Measurements from ENCODE around the gene RNF141.

Gene RNF141

DNA sequence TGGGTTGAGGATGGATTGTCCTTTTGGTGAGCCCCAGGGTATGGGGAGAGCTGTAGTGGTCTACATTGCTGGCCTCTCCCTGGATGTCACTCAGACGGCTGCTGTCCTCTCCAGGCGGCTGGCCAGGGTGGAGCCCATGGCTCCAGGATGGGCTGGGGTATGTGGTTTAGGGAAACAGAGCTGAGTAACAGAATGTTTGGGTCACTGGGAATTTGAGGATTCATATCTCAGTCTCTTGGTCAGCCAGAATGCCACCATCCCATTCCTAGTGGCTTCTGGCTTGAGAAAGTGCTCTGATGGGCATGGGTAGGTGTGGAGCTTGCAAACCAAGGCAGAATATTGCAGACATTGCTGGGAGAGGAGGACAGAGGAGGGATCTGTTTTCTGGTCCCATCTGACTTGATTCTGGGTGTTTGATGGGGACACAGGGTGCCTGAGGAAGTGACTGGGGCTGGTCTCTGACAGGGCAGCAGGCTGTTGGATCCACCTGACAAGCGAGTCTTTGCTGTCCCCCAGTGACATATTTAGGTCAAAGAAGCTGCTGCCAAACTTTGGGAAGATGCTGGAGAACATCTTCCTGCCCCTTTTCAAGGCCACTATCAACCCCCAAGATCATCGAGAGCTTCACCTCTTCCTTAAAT, 44.6 kb downstream of the RNF141 start:
- no peak for DNase-seq

DNA sequence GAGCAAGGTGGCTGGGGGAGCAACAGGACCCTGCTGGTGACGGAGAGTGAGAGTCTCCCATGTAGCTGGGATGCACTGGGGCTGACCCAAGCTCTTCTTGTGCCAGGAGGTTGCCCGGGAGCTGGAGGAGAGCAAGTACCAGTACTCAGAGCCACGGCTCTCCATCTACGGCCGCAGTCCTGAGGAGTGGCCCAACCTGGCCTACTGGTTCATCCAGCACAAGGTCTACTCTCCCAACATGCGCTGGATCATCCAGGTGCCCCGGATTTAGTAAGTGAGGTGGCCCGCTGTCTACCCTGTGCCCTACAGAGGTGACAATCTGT, 45.6 kb downstream of the RNF141 start:
- DNase-seq, result no peak

- DNase-seq, result peak; percentile 17
Observed at GRCh38 chr11:10494636-10495463, 46.1 kb downstream of the RNF141 start.

GRCh38 chr11:10493041-10493663, 47.8 kb downstream of the RNF141 start:
- peak; percentile 10 for DNase-seq

DNA sequence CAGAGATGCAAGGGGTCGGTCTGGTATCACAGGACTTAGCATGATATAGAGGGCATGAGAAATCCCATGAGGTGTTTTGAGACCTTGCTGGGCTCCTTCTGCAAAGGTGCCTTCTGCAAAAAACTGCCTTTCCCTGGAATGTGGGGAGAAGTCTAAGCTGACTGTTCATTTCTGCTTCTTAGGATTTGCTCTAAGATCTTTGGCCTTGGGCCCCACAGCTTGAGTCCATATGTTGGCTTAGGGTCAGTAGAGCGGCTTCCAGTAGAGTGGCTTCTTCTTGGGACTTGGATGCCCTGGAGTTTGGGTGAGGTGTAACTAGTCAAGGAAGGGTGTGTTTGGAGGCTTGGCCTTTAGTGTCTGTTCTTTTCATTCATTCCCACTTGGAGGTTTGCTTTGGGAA, 48.9 kb downstream of the RNF141 start:
- DNase-seq, result no peak

DNA sequence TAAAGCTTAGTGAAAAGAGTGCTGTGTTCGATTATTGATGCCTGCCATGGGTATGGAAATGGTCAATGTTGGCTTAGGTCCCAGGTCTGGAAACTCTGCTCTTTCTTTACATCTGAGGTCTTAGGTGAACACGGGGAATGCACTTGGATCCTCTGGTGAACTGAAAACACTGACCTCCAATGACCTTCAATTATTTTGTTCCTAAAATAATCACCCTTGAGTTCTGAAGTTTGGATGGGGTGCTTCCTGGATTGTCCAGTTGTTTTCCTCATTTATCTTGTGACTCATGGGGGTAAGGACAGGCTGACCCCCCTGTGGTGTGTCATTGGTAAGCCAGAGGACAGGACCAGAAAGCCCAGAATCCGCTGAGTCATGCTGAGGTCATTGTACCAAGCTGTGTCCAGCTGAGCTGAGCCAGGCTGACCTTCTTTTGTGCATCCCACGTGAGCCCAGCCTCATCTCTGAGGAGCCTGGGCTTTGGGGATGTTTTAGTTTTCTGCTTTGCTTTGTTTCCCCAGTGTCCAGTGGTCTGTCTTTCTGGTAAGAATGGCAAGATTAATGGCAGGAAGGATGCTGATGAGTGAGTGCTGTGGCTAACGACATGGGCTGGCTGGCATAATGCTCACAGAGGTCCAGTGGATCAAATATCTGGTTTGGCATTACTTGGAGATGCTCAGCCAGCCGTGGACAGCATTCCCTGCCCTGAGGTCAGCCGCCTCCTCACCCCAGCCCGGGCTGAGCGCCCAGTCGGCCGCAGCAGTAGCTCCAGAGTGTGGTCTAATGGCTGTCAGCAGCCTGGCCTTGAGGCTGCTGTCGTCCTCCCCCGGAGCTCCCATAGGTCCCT, 50.4 kb downstream of the RNF141 start:
- DNase-seq, result no peak

GRCh38 chr11:10490032-10490397, 51.0 kb downstream of the RNF141 start:
- DNase-seq, result no peak

DNA sequence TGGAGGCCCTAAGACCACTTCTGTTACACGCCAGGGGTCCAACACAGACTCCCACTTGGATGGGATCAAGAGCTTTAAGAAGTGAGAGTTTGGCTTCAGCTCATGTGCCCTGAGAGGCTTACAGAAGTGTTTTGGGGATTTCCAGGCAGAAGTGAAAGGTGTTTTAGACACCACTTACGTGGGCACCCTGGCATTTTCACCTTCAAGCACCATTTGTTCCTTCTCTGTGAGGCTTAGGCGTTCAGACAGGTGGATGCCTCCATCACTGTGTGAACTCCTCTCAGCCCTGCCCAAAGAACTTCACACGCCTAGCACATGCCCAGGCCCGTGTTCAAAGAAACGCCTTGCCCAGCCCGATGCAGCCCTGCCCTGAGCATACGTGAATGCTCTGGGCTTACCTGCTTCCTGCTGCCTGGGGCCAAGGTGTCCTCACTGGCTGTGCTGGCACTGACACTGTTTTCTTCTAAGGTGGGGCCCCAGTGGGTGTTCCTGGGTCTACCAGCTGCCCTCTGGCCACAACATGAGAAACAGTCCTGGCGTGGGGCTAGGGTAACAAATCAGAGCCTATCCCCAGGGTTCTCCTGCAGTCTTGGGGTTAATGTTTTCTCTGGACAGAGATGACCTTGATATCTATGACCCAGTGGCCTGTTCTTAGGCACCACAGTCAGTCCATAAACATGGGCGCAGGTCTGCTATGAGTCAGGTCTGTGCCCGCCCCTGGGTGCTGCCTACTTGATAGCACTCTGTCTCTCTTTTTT, 51.9 kb downstream of the RNF141 start:
- DNase-seq, result no peak

DNA sequence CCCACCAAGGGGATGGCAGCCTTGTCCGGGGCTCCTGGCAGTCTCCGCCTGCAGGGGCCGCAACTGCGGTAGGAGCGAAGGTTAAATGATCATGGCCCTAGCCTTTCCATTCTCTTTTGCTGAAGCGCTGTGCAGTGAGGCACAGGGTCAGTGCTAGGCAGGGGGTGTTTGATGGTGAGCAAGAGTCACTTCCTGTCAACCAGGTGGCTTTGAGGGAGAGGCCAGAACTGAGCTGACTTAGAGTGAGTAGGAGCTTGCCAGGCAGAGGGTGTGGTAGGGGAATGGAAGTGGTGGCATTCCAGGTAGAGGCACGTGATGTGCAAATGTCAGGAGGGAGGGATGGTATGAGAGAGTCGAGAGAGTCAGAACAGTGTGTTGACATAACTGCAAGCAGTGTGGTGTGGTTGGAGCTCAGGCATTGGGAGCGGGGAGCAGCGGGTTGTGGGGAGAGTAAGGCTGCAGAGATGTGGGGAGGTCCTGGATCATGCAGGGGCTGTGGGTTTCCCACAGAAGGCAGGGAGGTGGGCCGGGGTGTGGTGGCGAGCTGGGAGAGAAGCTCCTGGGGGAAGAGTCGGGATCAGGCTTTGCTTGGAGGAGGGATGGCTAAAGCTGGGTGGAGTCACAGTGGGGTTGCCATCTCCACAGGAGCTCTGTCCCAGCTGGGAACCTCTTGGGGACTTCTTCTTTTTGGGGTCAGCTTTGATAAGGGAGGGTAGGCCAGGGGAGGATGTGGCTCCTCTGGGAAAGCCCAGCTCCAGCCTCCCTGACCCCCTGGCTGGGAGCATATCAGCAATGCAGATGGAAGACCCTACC, 52.7 kb downstream of the RNF141 start:
- DNase-seq, result no peak

DNA sequence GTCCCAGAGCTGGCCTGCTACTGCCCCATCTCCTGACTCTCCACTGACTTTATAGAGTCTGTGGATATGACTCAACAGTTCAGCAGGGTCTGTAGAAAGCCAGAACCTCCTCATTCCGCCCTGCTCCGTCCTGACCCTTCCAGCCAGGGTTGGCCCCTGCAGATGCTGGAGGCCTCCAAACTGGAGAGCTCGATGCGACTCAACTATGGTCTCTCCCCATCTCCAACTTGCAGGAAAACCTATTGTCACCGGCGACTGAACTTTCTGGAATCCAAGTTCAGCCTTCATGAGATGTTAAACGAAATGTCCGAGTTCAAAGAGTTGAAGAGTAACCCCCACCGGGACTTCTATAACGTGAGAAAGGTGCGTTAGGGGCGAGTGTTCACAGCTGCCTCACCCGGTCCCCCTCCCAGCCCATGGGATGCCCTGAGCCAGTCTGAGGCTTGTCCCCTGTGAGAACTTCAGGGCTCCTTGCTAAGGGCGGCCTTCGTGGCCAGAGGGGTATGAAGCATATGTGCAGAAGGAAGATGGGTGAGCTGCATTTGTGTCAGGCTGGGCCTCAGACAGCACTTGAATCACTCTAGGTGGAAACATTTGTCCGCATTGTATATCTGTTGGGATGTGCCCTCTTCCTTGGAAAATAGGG, 53.9 kb downstream of the RNF141 start:
- DNase-seq, result no peak

DNA sequence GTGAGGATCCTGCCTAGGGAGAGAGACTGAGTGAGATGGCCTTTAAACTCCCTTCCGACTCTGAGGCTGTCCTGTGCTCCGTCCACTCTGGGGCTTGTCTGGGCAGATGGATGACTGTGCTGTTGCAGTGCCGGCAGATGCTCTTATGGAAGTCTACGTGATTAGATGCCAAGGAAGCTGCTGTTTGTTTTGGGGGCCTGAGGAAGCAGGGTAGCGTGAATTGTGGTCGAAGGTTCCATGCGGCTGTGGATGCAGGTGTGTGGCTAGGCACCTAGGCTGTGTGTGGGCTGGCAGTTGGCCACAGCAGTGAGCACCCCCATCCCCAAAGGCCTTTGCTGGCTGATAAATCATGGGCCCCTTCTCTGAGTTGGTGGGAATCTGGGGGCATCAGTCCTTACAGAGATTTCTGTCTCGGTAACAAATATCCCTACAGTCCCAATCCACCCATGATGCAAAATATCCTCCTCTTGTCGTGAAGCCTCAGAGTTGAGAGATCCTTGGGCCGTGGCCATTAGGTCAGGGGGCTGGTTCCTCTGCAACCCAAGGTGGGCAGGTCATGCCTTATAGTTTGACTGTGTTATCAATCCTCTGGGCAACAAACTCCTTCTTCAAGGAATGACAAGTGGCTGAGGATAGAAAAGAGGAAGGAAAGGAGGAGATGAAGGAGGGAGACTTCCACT, 54.7 kb downstream of the RNF141 start:
- DNase-seq, result no peak

DNA sequence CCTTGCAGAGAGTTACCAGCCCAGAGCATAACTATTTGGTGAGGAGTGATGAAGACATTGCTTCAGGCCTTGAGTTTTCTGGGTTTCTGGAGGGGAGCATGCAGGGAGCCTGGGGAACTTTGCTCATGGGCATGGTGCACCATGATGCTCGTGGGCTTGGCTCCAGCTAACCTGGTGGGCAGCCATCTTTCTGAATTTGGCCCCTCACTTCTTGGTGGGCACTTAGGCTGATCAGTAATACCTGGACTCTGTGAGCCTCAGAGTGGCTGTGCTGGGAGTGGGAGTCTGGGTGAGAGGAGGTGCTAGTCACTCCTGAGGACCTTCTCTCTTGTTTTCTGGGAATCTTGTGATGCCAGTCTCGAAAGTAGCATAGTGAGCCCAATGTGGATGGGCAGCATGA, 55.3 kb downstream of the RNF141 start:
- no peak for DNase-seq

- no peak for DNase-seq
Observed at GRCh38 chr11:10484461-10485180, 56.4 kb downstream of the RNF141 start.

DNA sequence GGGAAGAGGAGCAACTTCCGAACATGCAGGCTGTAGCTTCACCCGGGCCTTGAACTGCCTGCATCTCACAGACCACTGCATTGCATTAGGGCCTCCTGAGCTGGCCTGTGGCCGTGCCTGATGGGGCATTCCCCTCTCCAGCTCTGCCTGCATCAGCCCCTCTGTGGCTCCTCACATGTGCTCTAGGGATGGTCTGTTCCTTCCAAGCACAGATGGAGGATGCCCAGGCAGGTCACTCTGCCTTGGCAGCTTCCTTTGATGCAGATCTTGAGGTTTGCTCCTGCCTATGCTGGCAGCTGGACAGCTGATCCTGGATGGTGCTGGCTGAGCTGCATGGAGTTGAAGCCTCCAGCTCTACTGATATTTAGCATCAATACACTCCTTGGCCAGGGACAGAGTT, 57.4 kb downstream of the RNF141 start:
- DNase-seq, result no peak

GRCh38 chr11:10483174-10483573, 57.8 kb downstream of the RNF141 start:
- DNase-seq, result no peak

DNA sequence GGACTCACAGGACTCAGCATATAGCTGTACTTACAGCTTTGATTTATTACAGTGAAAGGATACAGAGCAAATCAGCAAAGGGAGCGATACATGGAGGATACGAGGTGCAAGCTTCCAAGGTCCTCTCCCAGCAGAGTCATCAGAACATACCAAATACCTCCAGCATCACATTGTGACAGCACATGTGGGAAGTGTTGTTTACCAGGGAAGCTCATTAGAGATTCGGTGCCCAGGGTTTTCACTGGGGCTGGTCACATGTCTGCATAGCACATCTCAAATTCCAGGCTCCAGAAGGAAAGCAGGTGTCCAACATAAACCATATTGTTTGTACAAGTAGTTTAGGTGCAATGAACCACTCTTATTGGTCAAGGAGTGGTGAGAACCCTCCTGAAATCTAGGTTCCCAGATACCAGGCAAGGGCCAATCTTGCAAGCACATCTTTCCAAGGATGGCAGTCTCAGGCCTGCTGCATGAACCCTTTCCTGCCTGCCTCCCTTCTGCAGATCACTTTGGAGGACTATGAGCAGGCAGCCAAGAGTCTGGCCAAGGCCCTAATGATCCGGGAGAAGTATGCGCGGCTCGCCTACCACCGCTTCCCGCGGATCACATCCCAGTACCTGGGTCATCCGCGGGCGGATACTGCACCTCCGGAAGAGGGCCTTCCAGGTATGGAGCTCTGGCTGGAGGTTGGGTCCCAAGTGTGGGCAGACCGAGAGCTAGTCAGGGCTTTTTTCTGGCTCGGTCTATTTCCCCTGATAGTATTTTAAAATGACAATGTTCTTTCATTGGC, 59.2 kb downstream of the RNF141 start:
- DNase-seq, result no peak

DNA sequence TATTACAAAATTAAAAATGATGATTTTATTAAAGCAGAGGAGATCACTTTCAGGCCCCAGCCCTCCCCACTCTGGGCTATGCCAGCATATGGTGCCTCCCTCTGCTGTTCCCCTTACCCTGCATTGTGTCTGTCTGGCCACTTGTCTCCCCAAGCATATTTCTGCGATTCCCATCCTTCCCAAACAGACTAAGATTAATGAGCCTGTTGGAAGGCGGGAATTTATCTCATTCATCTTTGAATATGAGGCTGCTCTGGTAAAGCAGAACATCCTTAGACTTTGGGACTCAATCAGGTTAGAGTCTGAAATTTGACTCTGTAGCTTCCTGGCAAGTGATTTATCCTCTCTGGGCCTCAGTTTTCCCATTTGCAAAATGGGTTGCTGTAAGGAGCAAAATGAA, 60.2 kb downstream of the RNF141 start:
- no peak for DNase-seq

GRCh38 chr11:10480026-10480425, 61.0 kb downstream of the RNF141 start:
- DNase-seq, result no peak
